ENCODE results near the gene UBE2J2. TPM values are rescaled to one million over a fixed set of nuclear protein-coding genes. Genes with fewer than 3 reads are reported as not detected.
"Not testable (repeated sequence)": the region's sequence is repeated elsewhere in the genome, so short reads cannot be mapped to it uniquely, and the experiment has no call there.

Gene UBE2J2
- total RNA-seq (2014; rRNA removed; shearing (Covaris generic)), result 82.1 and 87.3 TPM in 2 replicates

DNA sequence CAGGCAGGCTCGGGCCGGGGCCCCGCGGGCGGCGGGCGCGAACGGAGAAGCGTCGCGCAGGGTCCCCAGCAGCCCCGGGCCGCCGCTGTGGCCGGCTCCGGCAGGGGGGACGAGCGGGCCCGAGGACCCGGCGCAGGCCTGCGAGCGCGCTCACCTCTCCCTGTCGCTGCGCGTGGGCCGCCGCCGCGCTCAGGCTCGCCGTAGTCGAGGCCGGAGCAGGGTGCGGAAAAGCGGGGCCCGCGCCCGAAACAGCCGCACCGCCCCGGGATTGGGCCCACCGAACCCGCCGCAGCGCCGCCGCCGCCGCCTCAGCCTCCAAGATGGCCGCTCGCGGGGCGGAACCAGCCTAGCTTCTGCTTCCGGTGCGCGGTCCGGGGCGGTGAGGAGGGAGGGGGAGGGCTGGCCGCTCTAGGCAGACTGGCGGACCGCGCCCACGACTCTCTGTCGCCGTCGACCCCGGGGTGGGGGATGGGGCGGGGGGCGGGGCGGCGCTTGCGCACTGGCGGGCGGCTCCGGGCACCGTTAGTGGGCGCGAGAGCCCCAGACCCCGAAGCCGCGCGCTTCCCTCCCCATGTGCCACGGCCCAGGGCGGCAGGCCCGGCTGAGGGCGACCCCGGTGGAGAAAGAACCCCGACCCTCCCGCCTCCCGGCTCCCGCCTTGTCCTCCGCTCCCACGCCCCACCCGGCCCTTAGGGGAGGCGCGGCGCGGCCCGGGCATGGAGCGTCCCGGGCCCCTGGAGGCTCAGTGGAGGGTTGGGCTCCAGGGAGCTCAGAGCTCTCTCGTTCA is at the start of gene UBE2J2:
UBE2J2 (minus strand) TSS at position 343 of the 787 bp plus-strand sequence. CDS start 5,862 bp downstream, outside the sequence.
- DNase-seq (ENCODE audit: low read depth), result peak; percentile 96

DNA sequence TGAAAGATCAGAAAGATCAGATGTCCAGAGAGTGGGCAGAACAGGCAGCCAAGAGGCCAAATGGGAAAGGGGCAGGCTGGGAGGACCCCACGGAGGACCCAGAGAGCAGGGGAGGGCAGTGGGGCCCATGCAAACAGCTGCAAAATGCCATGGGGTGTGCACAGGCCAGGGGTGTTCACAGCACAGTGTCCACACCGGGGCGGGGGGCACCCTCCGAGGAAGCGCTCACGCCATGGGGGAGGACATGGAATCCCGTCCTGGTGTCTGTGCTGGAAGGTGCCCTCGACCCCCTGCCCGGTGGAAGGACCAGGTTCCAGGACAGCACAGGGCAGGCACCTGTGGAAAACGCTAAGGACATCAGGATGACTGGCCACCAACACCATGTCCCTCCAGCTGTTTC is 49.3 kb upstream of the UBE2J2 start:
- no peak for DNase-seq (ENCODE audit: low read depth)

DNA sequence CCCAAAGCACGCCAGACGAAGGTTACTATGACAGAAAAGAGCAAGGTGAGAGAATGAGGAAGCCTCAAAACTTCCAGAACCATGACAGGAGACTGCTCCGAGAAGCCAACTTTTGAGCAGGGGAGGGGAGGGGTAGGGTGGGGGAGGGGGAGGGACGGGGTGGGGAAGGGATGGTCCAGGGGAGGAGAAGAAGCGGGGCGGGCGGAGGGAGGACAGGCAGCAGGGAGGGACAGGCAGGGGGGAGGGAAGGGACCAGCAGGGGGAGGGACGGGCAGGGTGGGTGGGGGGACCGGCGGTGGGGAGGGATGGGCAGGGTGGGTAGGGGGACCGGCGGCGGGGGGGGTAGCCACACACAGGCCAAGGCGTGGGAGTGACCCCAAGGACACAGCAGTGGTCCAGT is 48.8 kb upstream of the UBE2J2 start:
- no peak for DNase-seq (ENCODE audit: low read depth)

DNA sequence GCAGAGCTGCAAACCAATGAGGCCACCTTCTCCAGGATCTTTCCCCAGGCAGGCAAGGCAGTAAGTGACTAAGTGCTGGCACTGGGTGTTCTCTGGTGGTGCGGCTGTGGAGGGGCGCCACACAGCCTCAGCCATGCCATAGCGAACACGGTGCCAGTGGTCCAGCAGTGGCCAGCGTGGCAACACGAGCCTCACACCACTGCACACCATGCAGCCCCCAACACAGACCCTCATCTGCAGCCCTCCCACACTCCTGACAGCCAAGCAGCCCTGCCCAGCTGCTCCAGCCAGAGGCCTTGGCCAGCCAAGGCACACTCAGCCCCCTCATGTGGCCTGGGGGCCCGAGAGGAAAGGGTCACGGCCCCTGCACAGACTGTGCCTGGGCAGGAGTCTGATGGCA is 47.8 kb upstream of the UBE2J2 start:
- no peak for DNase-seq (ENCODE audit: low read depth)

DNA sequence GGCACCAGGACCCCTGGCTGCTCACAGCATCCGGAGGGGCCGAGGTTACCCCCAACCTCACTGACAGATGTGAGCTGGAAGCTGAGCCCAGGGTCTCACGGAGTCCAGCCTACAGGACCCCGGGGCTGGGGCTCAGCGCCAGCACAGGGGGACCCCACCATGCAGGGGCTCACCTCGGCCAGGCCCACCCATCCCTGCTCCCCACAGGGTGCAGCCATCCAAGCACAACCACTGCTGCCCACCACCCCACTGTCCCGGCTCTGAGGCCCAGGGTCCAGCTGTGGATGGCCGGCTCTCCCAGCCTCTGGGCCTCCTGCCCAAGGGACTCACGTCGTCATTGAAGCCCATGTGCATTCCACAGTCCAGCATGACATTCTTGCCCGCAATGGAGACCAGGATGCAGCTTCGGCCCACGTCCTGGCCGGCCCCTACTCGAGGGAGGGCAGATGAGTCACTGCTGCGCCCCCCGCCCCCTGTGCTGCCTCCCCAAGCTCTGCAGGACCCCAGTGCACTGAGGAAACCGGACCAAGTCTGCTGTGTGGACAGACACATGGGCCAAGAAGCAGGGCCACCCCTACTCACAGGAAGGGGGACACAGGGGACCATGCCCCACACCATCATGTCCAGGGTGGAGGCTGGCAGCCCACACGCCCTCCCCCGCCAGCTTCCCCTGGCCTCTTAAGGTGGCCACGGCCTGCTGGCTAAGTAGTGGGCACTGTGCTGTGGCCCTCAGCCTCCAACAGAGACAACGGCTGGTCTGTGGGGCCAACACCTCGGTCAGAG is 47.2 kb upstream of the UBE2J2 start:
- no peak for DNase-seq (ENCODE audit: low read depth)

DNA sequence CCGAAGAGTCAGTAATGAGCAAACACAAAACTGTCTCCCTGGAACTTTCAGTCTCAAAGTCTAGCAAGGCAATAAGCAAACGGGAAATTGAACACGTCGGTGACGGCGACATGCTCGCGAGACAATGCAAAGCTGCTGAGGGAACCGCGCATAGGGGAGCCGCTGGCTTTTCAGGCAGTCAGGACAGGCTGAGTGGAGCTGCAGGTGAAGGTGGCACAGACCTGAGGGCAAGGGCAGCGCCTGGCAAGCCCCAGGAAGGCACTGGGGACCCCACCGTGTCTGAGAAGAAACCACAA is 45.9 kb upstream of the UBE2J2 start:
- no peak for DNase-seq (ENCODE audit: low read depth)

DNA sequence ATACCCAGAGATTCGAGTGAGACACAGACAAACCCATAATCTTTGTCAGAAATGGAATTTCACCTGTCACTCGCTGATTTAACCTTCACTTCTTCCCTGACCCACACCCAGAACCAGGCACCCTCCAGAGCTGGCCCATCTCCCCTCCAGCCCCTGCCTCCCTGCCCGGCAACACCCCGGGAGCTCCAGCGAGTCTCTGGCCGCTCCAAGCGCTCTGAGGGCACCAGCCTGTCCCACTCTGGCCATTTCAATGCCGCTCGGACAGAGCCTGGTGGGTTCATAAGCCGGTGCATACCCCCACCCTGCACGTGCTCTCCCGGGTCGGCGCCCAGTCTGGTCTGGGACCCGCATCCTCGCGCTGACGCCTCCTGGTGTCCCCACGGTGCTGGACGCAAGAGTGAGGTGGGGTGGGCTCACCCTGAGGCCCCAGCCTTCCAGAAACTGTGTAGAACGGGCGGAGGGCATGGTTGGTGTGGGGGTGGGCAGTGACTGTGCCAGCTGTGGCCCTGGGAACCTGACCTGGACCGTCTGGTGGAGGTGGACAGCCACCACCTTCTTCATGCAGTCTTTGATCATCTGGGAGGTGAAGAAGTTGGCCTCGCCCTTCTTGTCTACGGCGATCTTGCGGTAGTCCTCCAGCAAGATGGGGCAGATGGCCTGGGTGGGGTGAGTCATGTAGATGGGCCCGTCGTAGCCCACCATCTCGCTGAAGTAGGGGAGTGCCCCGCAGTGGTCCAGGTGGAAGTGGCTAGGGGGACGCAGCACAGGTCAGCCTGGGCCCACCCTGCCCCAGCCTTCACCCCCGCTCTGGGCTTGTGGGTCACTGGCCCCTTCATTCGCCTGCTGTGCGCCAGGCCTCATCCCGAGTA is 45.4 kb upstream of the UBE2J2 start:
- DNase-seq (ENCODE audit: low read depth), result no peak

DNA sequence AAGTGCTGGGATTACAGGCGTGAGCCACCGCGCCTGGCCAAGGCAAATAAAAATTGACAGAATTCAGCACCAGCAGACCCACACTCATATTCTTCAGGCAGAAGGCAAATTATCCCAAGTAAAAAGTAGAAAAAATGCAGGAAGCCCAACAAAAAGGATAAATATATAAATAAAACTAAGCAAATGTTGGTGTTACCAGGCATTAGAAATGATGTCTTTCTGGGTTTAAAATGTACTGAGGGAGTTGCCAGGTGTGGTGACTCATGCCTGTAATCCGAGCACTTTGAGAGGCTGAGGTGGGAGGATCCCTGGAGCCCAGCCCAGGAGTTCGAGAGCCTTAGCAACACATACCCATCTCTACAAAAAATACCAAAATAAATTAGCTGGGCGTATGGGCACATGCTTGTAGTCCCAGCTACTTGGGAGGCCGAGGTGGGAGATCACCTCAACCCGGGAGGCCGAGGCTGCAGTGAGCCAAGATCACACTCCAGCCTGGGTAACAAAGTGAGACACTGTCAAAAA is 44.5 kb upstream of the UBE2J2 start:
- DNase-seq (ENCODE audit: low read depth), result peak; percentile 95

DNA sequence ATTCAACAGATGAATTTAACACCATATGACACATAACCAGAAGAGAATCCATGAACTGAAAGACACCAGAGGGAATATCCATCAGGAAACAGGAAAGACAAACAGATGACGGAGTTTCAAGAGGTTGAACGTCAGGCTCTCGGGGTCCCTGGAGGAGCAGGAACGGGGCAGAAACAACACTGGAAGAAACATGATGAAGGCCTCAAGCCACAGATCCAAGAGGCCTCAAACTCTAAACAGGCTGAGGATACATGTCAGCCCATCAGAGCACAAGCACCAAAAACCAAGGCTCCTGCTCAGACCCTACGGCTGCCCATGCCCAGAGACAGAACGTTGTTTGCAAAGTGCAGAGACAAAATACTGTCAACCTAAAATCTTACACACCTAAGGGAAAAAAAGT is 43.8 kb upstream of the UBE2J2 start:
- DNase-seq (ENCODE audit: low read depth), result no peak

DNA sequence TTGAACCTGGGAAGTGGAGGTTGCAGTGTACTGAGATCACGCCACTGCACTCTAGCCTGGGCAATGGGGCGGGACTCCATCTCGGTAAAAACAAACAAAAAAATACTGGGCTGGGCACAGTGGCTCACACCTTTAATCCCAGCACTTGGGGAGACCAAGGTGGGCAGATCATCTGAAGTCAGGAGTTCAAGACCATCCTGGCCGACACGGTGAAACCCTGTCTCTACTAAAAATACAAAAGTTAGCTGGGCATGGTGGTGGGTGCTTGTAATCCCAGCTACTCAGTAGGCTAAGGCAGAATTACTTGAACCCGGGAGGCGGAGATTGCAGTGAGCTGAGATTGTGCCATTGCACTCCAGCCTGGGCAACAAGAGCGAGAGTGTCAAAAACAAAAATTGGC is 42.5 kb upstream of the UBE2J2 start:
- DNase-seq (ENCODE audit: low read depth), result not testable (repeated sequence)

DNA sequence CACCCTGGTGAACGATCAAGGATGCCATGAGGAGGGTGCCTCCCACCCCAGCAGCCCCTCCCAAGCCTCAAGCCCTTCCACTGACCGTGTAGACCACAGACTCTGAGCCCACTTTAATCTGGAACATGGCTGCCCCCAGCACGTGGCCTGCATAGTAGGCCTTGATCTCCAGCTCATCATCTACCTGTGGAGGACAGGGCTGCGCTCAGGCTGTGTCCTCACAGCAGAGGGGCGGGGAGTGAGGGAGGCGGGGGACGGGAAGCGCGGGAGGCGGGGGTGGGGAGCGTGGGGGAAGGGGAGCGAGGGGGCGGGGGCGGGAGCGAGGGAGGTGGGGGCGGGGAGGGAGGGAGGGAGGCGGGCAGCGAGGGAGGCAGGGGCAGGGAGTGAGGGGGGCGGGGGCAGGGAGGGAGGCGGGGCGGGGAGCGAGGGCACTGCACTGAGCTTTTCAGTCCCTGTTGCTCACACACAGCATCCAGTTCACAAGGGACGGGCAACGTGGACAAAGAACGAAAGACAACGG is 41.8 kb upstream of the UBE2J2 start:
- DNase-seq (ENCODE audit: low read depth), result no peak

DNA sequence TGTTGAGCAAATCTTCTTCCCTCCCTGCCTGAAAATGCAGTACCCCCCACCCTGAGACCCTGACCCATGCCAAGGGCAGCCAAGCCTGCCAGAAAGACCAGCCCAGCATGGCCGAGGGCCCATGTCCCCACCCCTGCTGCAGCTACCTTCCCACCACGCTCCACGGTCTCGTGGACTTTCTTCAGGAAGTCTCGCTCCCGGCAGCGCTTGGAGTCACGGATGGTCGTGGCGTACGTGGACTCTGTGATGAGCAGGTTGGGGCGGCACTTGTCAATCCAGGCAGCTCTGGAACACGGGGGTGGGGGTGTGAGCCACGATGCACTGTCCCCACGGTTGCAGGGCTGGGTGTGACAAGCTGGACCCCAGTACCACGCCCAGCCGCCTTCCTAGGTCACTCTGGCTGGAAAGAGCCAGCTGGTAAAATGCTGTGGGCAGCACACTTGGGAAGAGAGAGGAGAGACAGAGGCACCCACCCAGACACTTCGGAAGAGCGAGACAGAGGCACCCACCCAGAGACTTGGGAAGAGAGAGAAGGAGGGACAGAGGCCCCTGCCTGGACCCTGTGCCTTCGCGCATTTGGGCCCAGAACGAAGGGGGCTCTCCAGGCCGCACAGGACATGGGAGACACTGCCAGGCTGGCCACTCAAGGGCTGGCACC is 41.2 kb upstream of the UBE2J2 start:
- no peak for DNase-seq (ENCODE audit: low read depth)

DNA sequence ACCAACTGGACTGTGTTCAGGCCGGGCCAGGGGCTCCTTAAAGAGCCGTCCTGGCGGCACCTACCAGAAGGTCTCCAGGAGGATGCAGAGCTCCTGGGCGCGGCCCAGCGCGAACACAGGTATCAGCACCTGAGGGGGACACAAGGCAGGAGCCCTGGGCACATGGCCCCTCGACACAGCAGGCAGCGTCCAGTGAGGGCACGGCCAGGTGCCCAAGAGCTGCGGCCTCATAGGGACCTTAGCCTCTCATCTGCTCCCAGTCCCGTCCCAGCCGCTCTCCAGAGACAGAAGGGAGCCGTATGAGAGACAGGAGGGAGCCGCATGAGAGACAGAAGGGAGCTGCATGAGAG is 40.6 kb upstream of the UBE2J2 start:
- no peak for DNase-seq (ENCODE audit: low read depth)

DNA sequence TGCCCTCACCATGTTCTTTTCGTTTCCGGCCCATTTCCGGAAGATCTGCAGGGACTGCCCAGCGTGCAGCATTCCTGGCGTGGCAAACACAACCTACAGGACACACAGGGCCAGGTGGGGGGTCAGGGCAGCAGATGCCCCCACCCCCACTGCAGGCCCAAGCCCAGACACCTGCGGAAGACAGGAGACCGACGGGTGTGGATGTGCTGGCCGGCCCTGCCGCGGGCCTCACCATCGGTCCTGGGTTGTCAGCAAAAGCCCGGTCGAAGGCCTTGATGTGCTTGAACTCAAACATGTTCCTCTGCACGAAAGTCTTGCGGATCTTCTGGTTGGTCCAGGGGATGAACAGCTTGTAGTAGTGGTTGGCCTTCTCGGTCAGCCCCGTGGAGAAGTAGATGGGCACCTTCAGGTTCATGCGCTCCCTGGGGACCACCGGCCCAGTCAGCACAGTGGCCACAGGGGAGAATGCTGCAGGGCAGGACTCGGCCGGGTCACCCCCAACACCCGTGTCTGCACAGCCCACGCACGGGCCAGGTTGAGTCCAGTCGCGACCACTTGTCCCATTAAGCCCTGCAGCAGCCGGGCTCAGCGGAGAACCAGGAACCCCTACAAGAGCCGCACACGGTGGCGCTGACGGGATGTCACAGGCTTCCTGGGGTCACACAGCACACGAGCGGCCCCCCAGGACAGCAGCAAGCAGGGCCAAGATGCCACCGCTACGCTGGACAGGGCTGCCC is 40.0 kb upstream of the UBE2J2 start:
- no peak for DNase-seq (ENCODE audit: low read depth)

DNA sequence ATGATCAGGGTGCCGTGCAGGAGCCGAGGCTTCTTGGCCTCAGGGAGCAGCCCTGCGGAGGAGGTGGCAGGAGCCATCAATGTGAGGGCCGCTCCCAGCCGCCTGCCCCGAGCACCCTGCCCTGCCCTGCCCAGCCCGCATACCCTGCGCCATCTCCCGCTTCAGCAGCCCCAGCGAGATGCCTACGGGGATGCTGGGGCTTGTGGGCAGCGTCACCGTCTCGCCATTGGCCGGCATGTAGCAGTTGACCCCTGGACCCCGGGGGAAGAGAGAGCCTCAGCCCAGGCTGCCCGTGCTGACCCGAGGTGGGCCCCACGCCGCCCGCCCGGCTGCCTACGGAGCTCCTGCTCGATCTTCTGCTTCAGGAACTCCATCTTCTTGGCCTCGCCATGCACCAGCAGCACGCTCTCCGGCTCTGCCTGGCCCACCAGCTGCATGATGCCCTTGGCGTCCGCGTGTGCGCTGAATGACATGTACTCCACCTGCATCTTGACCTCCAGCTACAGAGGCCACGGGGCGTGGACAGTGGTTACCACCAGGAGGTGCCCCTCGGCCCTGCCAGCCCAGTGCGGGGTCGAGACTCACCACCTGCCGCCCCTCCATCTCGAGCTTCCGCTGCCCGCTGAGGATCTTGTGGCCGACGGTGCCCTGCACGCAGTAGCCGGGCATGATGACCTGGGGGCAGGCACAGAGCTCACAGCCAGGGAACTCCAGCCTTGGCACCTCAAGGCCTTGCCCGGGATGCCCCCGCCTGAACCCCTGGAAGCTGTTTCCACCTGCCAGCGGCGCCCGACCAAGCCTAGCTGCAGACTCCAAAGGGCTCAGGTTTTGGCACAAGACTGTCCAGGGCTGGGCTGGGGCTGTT is 39.0 kb upstream of the UBE2J2 start:
- DNase-seq (ENCODE audit: low read depth), result no peak

DNA sequence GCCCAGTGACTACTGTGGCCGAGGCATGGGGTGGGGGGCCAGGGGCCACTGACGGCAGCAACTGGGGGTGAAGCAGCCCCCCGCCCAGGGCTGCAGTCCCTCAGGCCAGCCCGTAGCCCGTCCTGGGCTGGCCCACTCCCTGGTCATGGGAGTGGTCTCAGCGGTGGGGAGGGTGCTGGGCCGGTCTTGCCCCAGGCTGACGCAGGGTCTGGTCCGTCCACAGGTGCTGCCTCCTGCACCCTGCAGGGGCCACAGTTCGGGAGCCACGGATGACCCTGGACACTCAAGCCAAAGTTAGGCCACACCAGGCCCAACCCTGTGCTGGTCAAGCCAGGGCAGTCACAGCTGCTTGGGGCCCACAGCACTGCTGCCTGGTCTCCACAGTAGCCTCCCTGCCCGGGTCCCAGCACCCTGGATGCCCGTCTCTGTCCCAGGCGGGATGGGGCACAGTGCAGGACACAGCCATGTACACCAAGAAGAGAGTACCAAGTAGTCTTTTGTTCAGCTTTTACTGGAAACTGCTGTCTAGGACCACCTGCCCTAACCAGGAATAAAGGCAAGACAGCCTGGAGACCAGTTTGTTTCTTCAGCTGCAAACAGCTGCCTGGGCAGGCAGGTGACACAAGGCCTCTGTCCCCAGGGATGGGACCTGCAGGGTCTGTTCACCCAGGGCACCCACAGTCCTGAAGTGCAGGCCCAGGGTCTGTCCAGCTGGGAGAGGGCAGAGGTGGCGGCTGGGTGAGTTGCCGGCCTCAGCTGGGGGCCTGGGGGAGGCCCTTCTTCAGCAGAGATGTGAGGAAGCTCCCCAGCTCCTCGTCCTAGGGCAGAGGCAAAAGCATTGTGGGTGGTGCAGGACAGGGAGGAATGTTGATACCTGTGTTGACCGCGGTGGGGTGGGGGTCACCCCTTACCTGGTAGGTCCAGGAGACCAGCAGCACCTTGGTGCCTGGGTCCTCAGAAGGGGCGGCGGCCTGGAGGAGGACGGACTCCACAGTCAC is 37.8 kb upstream of the UBE2J2 start:
- DNase-seq (ENCODE audit: low read depth), result no peak

DNA sequence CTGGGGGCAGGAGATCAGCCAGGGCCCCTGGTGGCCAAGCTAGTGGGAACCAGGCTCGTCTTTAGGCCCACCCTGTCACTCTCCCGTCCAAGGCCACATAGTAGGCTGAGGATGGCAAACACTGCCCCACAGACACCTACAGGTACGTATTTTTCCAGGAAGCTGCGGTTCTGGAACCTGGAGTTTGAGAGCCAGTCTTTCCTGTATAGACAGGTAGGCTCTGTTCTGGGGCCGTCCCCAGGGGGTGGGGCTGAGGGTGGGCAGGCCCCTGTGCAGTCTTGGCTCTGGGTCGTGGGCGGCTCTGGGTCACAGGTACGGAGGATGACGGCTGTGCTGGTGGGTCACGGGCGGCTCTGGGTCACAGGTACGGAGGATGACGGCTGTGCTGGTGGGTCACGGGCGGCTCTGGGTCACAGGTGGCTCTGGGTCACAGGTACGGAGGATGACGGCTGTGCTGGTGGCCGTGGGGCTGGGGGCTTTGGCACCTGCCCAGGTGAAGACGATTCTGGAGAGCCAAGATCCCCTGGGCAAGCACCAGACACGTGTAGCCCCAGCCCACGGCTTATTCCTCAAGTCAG is 36.9 kb upstream of the UBE2J2 start:
- DNase-seq (ENCODE audit: low read depth), result no peak

DNA sequence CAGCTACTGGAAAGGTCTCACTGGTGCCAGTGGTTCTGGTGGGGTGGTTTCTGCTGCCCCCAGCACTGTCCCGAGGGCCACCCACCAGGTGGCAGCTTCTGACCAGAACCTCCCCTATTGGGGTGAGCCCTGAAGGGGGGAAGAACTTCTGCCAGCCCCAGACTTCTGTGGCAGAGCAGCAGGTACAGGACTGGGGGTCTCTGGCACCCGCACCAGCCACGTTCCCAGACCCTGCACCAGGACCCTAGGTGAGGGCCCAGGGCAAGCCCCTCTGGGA is 36.4 kb upstream of the UBE2J2 start:
- no peak for DNase-seq (ENCODE audit: low read depth)
